ENCODE results near the gene SELENBP1. TPM values are rescaled to one million over a fixed set of nuclear protein-coding genes. Genes with fewer than 3 reads are reported as not detected.

SELENBP1 gene
- total RNA-seq (1 to 10 TPM in 1 of 5 donors, under 1 TPM in 2, not detected in 2; 0.72 to 1.2 (median 0.93) TPM), total RNA-seq (0 to 0.47 (median 0) reads per million in 29 experiments)
- 0.39 TPM for total RNA-seq (2013)

GRCh38 chr1:151372058-151372934 is at the start of gene SELENBP1:
TSS of gene SELENBP1 (minus strand) at chr1:151372705. CDS start at chr1:151372641, 64 bp downstream.
- ATAC-seq (replicated peaks in 1 of 4) (no peak), DNase-seq (no peak)
- no peaks in the 10 kb centered on the region for H3K36me3 Mint-ChIP-seq
- H3K27ac ChIP-seq (ENCODE audit: low read length) = no peak within 1 kb of the TSS
- CTCF ChIA-PET = interaction anchor here (0.5 to 0.6 kb wide), 3 partner anchors 8 to 263 kb away, joined by 3 to 4 read pairs (median 3); no protein-coding TSS in a partner anchor
- H3K9me3 ChIP-seq = no peaks in the 10 kb centered on the region
- 63% methylated on average over 2 of the region's 11 CpGs for WGBS (ENCODE audit: insufficient coverage)
- no peak within 1 kb of the TSS for H3K4me3 Mint-ChIP-seq
- H3K27ac Mint-ChIP-seq = no peak within 1 kb of the TSS
- no peaks in the 10 kb centered on the region for H3K4me1 ChIP-seq (ENCODE audit: control insufficient read depth in 1 of 2, extremely low read depth in 1 of 2, insufficient read depth in 2 of 2, low read length in 2 of 2)
- H3K4me3 ChIP-seq (ENCODE audit: control insufficient read depth in 1 of 2, extremely low read depth in 1 of 2, low read length in 1 of 2) = no peak within 1 kb of the TSS
- POLR2A ChIA-PET = no interaction called here
- H3K27me3 ChIP-seq (replicated peaks in 1 of 2; ENCODE audit: control insufficient read depth in 2 of 2, extremely low read depth in 1 of 2, insufficient read depth in 2 of 2, low read length in 1 of 2) = peaks cover 0 to 11% of the 10 kb centered on the region in 2 experiments
- no peaks in the 10 kb centered on the region for H3K9me3 Mint-ChIP-seq
- H3K4me1 Mint-ChIP-seq = no peaks in the 10 kb centered on the region
- no peaks in the 10 kb centered on the region for H3K27me3 Mint-ChIP-seq
- no peaks in the 10 kb centered on the region for H3K36me3 ChIP-seq (ENCODE audit: control insufficient read depth in 2 of 2, extremely low read depth in 1 of 2, insufficient read depth in 1 of 2, low read length in 1 of 2)

GRCh38 chr1:151419819-151420218 is 47.3 kb upstream of the SELENBP1 start:
- Mint-ChIP-seq H3K27me3 (no peaks in the 10 kb centered on the region), H3K4me3 (no peak overlapping the region), H3K4me1 (no peaks in the 10 kb centered on the region), H3K27ac (no peak overlapping the region), H3K36me3 (peaks cover 50% of the 10 kb centered on the region), H3K9me3 (no peaks in the 10 kb centered on the region)
- no peak for DNase-seq
- CTCF ChIA-PET = interaction anchor here in 1 of 2 donors (0.6 kb wide), 1 partner anchor 582 kb away, joined by 3 read pairs; no protein-coding TSS in a partner anchor
- ATAC-seq (replicated peaks in 1 of 4) = no peak
- Histone ChIP-seq H3K4me3 (ENCODE audit: control insufficient read depth in 1 of 2, extremely low read depth in 1 of 2, low read length in 1 of 2) (no peak overlapping the region), H3K27ac (ENCODE audit: low read length) (no peak overlapping the region), H3K4me1 (ENCODE audit: control insufficient read depth in 1 of 2, extremely low read depth in 1 of 2, insufficient read depth in 2 of 2, low read length in 2 of 2) (no peaks in the 10 kb centered on the region), H3K27me3 (replicated peaks in 1 of 2; ENCODE audit: control insufficient read depth in 2 of 2, extremely low read depth in 1 of 2, insufficient read depth in 2 of 2, low read length in 1 of 2) (no peaks in the 10 kb centered on the region), H3K36me3 (ENCODE audit: control insufficient read depth in 2 of 2, extremely low read depth in 1 of 2, insufficient read depth in 1 of 2, low read length in 1 of 2) (peaks cover 5 to 62% of the 10 kb centered on the region in 2 donors), H3K9me3 (no peaks in the 10 kb centered on the region)
- POLR2A ChIA-PET = interaction anchor here in 1 of 2 donors (0.7 kb wide), 1 partner anchor 177 kb away, joined by 3 read pairs; no protein-coding TSS in a partner anchor
- 100% methylated on average over 1 of the region's 5 CpGs for WGBS (ENCODE audit: insufficient coverage)

GRCh38 chr1:151418081-151418480 is 45.6 kb upstream of the SELENBP1 start:
- no CpG with 5 or more reads among the region's 3 CpGs for WGBS (ENCODE audit: insufficient coverage)
- H3K9me3 ChIP-seq = no peaks in the 10 kb centered on the region
- Mint-ChIP-seq H3K9me3 (no peaks in the 10 kb centered on the region), H3K36me3 (peaks cover 35% of the 10 kb centered on the region), H3K27me3 (no peaks in the 10 kb centered on the region), H3K27ac (peak overlapping the region in 1 of 2 donors; percentile 11), H3K4me3 (no peak overlapping the region), H3K4me1 (no peaks in the 10 kb centered on the region)
- H3K4me1 ChIP-seq (ENCODE audit: control insufficient read depth in 1 of 2, extremely low read depth in 1 of 2, insufficient read depth in 2 of 2, low read length in 2 of 2) = no peaks in the 10 kb centered on the region
- no peak for DNase-seq
- no peak overlapping the region for H3K4me3 ChIP-seq (ENCODE audit: control insufficient read depth in 1 of 2, extremely low read depth in 1 of 2, low read length in 1 of 2)
- peaks cover 0 to 53% of the 10 kb centered on the region in 2 donors for H3K36me3 ChIP-seq (ENCODE audit: control insufficient read depth in 2 of 2, extremely low read depth in 1 of 2, insufficient read depth in 1 of 2, low read length in 1 of 2)
- POLR2A ChIA-PET = interaction anchor here (0.6 to 0.8 kb wide), 3 partner anchors 9 to 1161 kb away, joined by 3 to 6 read pairs (median 3); no protein-coding TSS in a partner anchor
- H3K27me3 ChIP-seq (replicated peaks in 1 of 2; ENCODE audit: control insufficient read depth in 2 of 2, extremely low read depth in 1 of 2, insufficient read depth in 2 of 2, low read length in 1 of 2) = no peaks in the 10 kb centered on the region
- no peak overlapping the region for H3K27ac ChIP-seq (ENCODE audit: low read length)
- CTCF ChIA-PET = interaction anchor here in 1 of 2 donors (0.5 to 0.7 kb wide), 2 partner anchors 23 to 93 kb away, joined by 3 to 8 read pairs; partner anchors contain the start of gene CGN
- ATAC-seq (replicated peaks in 1 of 4) = no peak

- Mint-ChIP-seq H3K27ac (no peak overlapping the region), H3K4me3 (no peak overlapping the region), H3K9me3 (no peaks in the 10 kb centered on the region), H3K27me3 (no peaks in the 10 kb centered on the region), H3K4me1 (no peaks in the 10 kb centered on the region), H3K36me3 (peaks cover 34% of the 10 kb centered on the region)
- DNase-seq (no peak), ATAC-seq (replicated peaks in 1 of 4) (no peak)
- H3K27me3 ChIP-seq (replicated peaks in 1 of 2; ENCODE audit: control insufficient read depth in 2 of 2, extremely low read depth in 1 of 2, insufficient read depth in 2 of 2, low read length in 1 of 2) = no peaks in the 10 kb centered on the region
- ChIA-PET POLR2A (no interaction called here), CTCF (interaction anchor here in 1 of 2 donors (0.6 kb wide), 2 partner anchors 143 to 641 kb away, joined by 3 read pairs; no protein-coding TSS in a partner anchor)
- peaks cover 0 to 48% of the 10 kb centered on the region in 2 donors for H3K36me3 ChIP-seq (ENCODE audit: control insufficient read depth in 2 of 2, extremely low read depth in 1 of 2, insufficient read depth in 1 of 2, low read length in 1 of 2)
- H3K4me3 ChIP-seq (ENCODE audit: control insufficient read depth in 1 of 2, extremely low read depth in 1 of 2, low read length in 1 of 2) = no peak overlapping the region
- no peak overlapping the region for H3K27ac ChIP-seq (ENCODE audit: low read length)
- no peaks in the 10 kb centered on the region for H3K9me3 ChIP-seq
- no peaks in the 10 kb centered on the region for H3K4me1 ChIP-seq (ENCODE audit: control insufficient read depth in 1 of 2, extremely low read depth in 1 of 2, insufficient read depth in 2 of 2, low read length in 2 of 2)
- WGBS (ENCODE audit: insufficient coverage) = 100% methylated on average over 2 of the region's 4 CpGs
Observed at GRCh38 chr1:151416231-151416630, 43.7 kb upstream of the SELENBP1 start.

GRCh38 chr1:151411884-151412283 is 39.4 kb upstream of the SELENBP1 start:
- no peak overlapping the region for H3K27ac ChIP-seq (ENCODE audit: low read length)
- H3K36me3 ChIP-seq (ENCODE audit: control insufficient read depth in 2 of 2, extremely low read depth in 1 of 2, insufficient read depth in 1 of 2, low read length in 1 of 2) = peaks cover 11 to 72% of the 10 kb centered on the region in 2 donors
- H3K27me3 ChIP-seq (replicated peaks in 1 of 2; ENCODE audit: control insufficient read depth in 2 of 2, extremely low read depth in 1 of 2, insufficient read depth in 2 of 2, low read length in 1 of 2) = no peaks in the 10 kb centered on the region
- 92% methylated on average over 2 of the region's 2 CpGs for whole genome bisulfite sequencing (ENCODE audit: insufficient coverage)
- H3K4me1 ChIP-seq (ENCODE audit: control insufficient read depth in 1 of 2, extremely low read depth in 1 of 2, insufficient read depth in 2 of 2, low read length in 2 of 2) = no peaks in the 10 kb centered on the region
- Mint-ChIP-seq H3K27me3 (no peaks in the 10 kb centered on the region), H3K27ac (no peak overlapping the region), H3K4me1 (no peaks in the 10 kb centered on the region), H3K4me3 (no peak overlapping the region), H3K9me3 (no peaks in the 10 kb centered on the region), H3K36me3 (peaks cover 46% of the 10 kb centered on the region)
- no peaks in the 10 kb centered on the region for H3K9me3 ChIP-seq
- ChIA-PET POLR2A (interaction anchor here in 1 of 2 donors (0.5 kb wide), 1 partner anchor 80 kb away, joined by 3 read pairs; no protein-coding TSS in a partner anchor), CTCF (no interaction called here)
- no peak for ATAC-seq (replicated peaks in 1 of 4)
- H3K4me3 ChIP-seq (ENCODE audit: control insufficient read depth in 1 of 2, extremely low read depth in 1 of 2, low read length in 1 of 2) = no peak overlapping the region
- no peak for DNase-seq

GRCh38 chr1:151408891-151409290 is 36.4 kb upstream of the SELENBP1 start:
- no peaks in the 10 kb centered on the region for H3K9me3 ChIP-seq
- DNase-seq (no peak), ATAC-seq (replicated peaks in 1 of 4) (no peak)
- ChIA-PET POLR2A (interaction anchor here in 1 of 2 donors (0.6 kb wide), 1 partner anchor 58 kb away, joined by 5 read pairs; no protein-coding TSS in a partner anchor), CTCF (interaction anchor here in 1 of 2 donors (0.7 kb wide), 1 partner anchor 8 kb away, joined by 3 read pairs; no protein-coding TSS in a partner anchor)
- H3K4me3 ChIP-seq (ENCODE audit: control insufficient read depth in 1 of 2, extremely low read depth in 1 of 2, low read length in 1 of 2) = no peak overlapping the region
- Mint-ChIP-seq H3K9me3 (no peaks in the 10 kb centered on the region), H3K27ac (no peak overlapping the region), H3K4me3 (no peak overlapping the region), H3K4me1 (no peaks in the 10 kb centered on the region), H3K36me3 (peaks cover 57% of the 10 kb centered on the region), H3K27me3 (no peaks in the 10 kb centered on the region)
- peaks cover 11 to 81% of the 10 kb centered on the region in 2 donors for H3K36me3 ChIP-seq (ENCODE audit: control insufficient read depth in 2 of 2, extremely low read depth in 1 of 2, insufficient read depth in 1 of 2, low read length in 1 of 2)
- H3K27me3 ChIP-seq (replicated peaks in 1 of 2; ENCODE audit: control insufficient read depth in 2 of 2, extremely low read depth in 1 of 2, insufficient read depth in 2 of 2, low read length in 1 of 2) = no peaks in the 10 kb centered on the region
- no peaks in the 10 kb centered on the region for H3K4me1 ChIP-seq (ENCODE audit: control insufficient read depth in 1 of 2, extremely low read depth in 1 of 2, insufficient read depth in 2 of 2, low read length in 2 of 2)
- no peak overlapping the region for H3K27ac ChIP-seq (ENCODE audit: low read length)

All from T-cell (primary cell).